HG02610 (cell line): ENCODE data around the gene MN1.

Source experiments
- ATAC-seq: cut with Tn5 transposase; IDR thresholded peaks from one replicate; pipeline ENCODE4 v1.9.1; 2021; ENCODE audit warnings: mild to moderate bottlenecking, moderate library complexity; ENCODE audit not compliant: unreplicated experiment

Gene MN1

GRCh38 chr22:27765706-27766291 lies 35.8 kb downstream of the MN1 start:
- ATAC-seq, result no peak

DNA sequence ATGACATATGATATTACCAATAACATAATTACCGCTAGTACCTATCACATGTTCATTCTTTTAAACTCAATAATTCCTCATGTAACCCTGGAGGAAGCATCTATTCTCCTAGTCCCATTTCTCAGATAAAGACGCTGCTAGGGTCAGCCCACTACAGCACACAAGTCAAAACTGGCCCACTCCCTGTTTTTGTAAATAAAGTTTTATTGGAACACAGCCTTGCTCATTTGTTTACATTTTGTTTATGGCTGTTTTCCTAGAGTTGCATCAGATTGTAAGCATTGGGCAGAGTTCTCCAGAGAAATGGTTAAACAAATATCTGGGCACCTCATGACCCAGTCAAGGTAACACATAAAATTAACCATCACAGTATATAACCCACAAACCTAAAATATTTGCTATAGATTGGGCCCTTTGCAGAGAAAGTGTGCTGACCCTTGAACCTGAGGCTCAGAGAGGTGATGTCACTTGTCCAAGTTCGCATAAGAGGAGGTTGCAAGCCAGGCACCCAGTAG lies 36.8 kb downstream of the MN1 start:
- no peak for ATAC-seq

DNA sequence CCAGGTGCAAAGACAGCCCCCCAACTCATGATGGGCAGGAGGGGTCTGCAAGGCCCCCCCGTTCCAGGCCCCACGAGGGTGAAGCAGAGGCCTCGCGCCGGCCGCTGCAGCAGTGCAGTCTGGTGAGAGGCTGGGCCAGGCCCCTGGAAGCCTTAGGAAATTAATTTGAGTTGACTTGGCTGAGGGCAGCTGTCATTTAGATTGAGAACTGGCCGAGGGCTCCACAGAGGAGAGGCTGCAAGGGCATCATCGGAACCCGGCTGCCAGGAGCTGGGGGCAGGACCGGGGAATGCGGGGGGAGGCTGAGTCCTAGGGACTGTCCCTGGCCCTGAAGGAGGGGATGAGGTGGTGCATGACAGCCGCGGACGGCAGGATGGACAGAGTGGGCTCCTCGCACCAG lies 39.9 kb downstream of the MN1 start:
- ATAC-seq, result no peak

DNA sequence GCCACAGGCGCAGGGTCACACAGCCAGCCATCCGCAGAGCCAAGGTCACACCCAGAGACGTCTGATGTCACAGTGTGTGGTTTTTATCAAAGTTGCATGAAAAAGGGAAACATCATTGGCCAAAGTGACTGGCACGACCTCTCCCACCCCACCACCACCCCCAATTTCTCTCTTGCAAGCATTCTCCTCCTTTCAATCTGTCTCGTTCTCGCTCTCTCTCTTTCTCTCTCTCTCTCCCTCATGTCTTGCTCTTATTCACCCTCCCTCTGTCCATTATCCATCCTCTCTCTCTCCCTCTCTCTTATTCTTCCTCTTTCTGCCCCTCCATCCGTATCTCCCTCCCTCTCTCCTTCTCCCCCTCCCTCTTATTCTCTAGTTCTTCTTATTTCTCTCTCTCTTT lies 40.6 kb downstream of the MN1 start:
- no peak for ATAC-seq

- no peak for ATAC-seq
Measured at GRCh38 chr22:27760474-27760873, 41.1 kb downstream of the MN1 start.

GRCh38 chr22:27757928-27758525 lies 43.5 kb downstream of the MN1 start:
- ATAC-seq, result no peak

DNA sequence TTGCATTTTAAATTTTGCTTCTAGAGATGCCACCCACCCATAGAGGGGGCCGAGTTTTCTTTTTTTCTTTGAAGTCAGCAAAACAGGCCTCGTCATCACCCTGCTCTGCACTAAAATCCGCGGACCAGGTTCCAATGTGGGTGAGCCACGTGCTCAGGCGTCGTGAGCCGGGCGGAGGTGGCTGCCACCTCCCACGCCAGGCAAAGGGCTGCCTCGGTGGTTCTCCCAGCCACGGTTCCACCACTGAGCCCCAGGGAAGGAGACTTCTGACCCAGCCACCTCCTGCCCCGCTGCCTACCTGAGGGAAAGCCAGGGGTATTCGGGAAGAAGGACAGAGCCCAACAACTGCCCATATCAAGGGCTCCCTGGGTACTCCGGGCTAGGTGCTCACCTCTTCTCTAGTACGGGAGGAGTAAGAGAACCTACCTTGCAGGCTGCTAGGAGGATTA lies 45.3 kb downstream of the MN1 start:
- ATAC-seq, result no peak

DNA sequence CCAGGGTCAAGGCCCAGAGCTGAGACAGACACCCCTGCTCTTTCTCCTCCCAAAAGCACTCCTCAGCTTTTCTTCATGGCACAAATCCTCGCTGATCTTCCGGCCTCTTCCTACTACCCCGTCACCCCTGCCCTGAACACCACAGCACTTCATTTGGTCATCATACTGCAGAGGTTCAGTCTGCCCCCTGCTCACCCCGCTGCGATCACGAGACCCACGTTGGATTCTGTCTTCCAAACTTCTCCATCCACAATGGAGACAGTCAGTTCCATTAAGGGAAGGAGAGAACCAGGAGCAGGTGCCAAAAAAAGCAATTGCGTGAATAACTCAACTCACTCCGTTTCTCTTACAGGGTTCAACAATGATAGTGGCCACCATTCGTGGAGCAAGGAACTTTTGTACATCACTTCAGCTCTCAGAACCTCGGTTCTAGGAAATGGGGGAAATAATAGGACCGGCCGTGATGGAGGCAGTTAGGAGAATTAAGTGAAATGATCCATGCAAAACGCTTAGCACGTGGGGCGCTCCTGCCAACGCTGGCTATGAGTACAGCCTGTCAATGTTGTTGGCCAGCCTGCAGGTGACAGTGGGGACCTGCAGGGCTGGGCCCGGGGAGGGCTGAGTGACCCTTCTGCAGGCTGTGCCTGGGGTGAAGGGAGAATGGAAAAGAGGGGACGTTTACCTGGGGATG lies 45.9 kb downstream of the MN1 start:
- no peak for ATAC-seq

DNA sequence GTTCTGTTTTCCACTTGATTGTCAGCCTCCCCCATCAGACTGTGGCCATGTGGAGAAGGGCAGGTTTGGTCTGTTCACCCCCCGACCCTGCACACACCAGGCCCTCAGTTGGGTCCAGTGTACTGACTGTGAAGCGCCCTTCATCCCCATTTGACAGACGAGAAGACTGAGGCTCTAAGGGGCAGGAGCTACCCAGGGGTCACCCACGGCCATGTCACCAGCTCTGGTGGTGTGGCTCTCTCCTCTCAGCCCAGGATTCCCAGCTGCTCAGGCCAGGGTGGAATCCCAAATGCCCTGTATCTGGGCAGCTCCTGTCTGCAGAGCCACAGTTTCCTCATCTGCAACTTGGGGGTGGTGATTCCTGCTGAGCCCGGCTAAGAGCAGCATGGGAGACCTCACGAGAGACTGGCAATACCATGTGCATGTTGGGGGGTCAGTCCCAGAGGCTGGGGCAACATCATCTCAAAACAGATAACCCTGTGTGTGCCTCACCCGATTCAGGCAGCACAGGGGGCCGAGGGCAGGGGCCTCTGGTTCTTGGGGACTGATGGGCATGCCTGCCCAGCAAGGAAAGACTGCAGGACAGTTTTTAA lies 46.6 kb downstream of the MN1 start:
- no peak for ATAC-seq

DNA sequence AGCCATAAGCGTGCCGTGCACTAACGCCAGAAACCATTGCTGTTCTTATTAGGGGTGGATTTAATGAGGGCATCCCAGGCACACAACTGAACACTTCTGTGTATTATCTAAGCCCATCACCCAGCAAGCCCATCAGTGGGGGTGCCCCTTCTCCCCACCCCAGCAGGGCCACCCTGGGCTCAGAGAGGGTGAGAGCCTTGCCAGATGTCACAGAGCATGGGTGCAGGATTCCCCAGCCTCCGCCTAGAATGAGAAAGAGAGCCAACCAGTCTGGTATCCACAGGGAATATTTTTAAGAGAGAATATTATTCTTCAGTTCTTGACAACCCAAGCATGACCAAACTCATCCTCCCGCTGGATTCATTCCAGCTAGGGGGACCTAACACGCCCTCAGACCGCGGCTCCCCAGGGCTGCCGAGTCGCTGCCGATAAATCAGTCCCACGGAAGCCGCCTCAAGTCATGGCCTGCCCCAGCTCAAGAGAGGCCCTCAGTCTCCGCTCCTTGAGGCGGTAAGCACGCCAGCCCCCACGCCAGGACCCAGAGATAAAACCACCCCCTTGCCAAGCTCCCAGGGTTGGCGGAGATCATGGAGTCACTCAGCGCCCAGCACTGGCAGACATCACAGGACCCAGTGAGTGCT lies 47.2 kb downstream of the MN1 start:
- no peak for ATAC-seq

- ATAC-seq, result no peak
Measured at GRCh38 chr22:27752771-27753170, 48.8 kb downstream of the MN1 start.

DNA sequence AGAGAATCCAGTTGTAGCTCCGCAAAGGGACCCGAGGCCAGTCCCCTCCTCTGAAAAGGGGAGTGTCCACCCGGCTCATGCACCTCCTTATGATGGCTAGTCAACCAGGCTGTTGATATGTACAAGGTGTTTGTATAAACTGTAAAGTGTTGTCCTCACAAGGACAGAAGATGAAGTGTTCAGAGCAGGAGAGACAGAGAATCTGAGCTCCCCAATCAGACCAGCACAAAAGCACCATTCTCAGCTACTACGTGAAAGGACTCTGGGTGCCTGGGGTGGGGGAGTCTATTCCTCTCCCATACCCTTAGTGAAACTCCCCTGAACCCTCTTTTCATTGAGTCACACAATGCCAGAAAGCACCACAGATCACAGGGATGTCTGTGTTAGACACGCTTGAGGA lies 49.4 kb downstream of the MN1 start:
- no peak for ATAC-seq

- ATAC-seq, result no peak
Measured at GRCh38 chr22:27751277-27752070, 50.1 kb downstream of the MN1 start.

- no peak for ATAC-seq
Measured at GRCh38 chr22:27750584-27751265, 50.8 kb downstream of the MN1 start.

- ATAC-seq, result no peak
Measured at GRCh38 chr22:27749597-27750225, 51.8 kb downstream of the MN1 start.

DNA sequence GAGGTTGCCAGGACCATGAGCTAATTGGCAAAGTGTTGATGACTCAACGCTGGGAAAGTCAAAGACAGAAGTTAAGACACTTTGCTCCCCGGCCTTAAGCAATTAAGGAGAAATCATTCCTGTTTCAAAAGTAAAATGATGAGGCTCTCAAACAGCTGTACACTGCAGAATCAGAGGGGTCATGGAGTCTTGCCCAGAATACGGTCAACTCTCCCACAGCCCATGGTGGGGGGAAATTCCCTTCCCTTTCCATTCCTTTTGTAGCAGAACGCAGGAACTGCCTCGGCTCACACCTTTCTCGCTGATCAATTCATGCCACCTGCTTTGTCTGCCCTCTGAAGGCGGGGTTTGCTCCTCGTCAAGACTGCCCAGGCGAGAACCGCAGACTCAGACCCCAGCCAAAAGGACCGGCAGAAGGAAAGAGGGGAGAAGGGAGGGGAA lies 52.8 kb downstream of the MN1 start:
- no peak for ATAC-seq

DNA sequence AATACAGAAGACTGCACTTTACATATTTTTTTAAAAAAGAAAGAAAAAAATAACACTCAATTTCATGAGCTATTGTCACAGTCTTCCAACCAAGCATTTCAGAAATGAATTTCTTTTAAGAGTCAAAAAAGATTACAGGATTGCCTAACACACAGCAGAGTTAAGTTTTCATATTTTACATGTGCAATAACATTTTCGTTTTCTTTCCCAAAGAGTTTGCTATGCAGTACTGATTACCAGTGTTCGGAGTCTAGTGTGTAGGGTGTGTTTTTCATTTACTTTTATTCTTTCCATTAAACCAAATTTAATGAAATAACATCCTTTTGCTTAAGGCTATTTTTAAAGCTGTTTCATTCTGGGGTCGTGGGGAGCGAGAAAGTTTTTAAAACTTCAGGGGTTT lies 53.2 kb downstream of the MN1 start:
- ATAC-seq, result no peak

DNA sequence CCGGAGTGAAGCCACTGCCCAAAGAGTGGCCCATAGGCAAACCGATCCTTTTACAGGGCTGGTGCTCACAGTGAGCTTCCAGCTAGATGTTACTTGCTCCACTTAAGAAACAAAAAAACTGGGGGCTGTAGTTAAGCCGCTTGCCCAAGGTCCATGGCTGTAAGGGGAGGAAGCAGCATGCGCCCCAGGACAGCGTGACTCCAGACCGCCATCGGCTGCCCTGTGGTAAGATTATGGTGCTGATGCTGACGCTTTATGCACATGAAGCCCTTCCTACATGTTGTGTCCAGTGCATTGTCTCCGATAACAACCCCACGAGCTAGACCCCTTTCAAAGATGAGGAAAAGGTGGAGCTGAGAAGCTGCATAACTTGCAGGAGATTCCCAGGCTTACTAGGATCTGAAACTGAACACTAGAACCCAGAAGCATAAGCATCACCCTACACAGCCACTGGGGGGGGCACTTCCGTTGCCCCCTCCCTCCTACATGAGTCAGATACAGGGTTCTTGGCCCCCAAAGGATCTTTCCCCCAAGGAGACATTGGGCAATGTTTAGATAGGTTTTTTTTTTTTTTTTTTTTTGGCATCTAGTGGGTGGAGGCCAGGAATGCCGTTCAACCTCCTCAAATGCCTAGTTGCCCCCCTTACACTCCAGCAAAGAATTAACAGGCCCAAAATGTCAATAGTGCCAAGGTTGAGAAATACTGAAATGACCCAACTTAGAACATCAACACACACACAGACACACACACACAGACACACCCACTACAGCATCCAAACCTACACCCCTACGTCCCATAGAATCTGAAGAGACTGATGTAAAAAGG lies 53.9 kb downstream of the MN1 start:
- ATAC-seq, result no peak

GRCh38 chr22:27746918-27747317 lies 54.6 kb downstream of the MN1 start:
- no peak for ATAC-seq
